Adrenal gland (tissue), 5 donors: Measurements from ENCODE around the gene GALNTL6.

Experiments used
- CTCF ChIP-seq, 6 experiments: fragments of 450-650 bp in 4 of 6; fragments of 200-600 bp in 2 of 6; sonication (generic) in 1 of 6; IDR thresholded peaks; 1 replicate in 5 of 6; 2 replicates in 1 of 6; pipeline versions ENCODE4 v1.5.1 to v1.8.0; 2016 to 2021; ENCODE audit warnings: antibody characterized with exemption in 6 of 6, mild to moderate bottlenecking in 2 of 6, moderate library complexity in 1 of 6
- POLR2A ChIP-seq, 2 donors: fragments of 450-650 bp; IDR thresholded peaks; one replicate each; pipeline ENCODE4 v1.6.1; 2017; ENCODE audit warnings: antibody characterized with exemption in 2 of 2, mild to moderate bottlenecking in 2 of 2, moderate library complexity in 1 of 2
- donor health status: DM: no; HTN: no; CAD: no.

DNA sequence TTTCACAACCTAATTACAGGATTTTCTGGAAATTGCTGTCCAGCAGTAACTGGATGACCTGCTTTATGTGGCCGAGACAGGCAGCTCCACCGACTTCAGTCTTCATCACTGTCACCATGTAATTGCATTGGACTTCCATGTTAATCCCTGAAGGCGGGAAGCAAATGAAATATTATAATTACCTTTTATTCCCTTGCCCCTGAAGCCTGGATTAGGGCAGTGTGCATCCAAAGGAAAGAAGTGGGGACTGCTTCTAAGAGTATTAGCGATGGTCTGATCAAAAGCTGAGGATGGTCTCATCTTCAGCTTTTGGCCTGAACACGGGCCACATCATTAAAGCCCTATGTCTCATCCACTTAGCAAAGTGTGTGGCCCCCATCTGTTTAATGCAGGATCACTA, 1043.8 kb downstream of the GALNTL6 start:
- TF ChIP-seq CTCF (IDR thresholded peaks at IDR 0.05) (no peak), POLR2A (IDR thresholded peaks at IDR 0.05) (no peak)
